Measurements from ENCODE around the gene MLLT3.

The MLLT3 gene

GRCh38 chr9:20319641-20320337, 302.5 kb downstream of the MLLT3 start:
- TF ChIP-seq TAF1 (IDR thresholded peaks at IDR 0.05; ENCODE audit: borderline replicate concordance, insufficient read depth, low read length), result no peak
- no peak for TF ChIP-seq REST (IDR thresholded peaks at IDR 0.05; ENCODE audit: insufficient read depth in 1 of 2, low read depth in 2 of 2, low read length in 2 of 2)
- TF ChIP-seq SIN3A (IDR thresholded peaks at IDR 0.05; ENCODE audit: borderline replicate concordance, insufficient read depth, low read length), result no peak
- no peak for TF ChIP-seq POLR2AphosphoS5 (IDR thresholded peaks at IDR 0.05; ENCODE audit: low read depth, low read length)
- no peak for TF ChIP-seq FOXP2 (optimal IDR thresholded peaks at IDR 0.05; ENCODE audit: borderline replicate concordance, extremely low read depth, extremely low read length, insufficient read depth)

- TF ChIP-seq POLR2AphosphoS5 (IDR thresholded peaks at IDR 0.05; ENCODE audit: low read depth, low read length), result no peak
- no peak for TF ChIP-seq REST (IDR thresholded peaks at IDR 0.05; ENCODE audit: insufficient read depth in 1 of 2, low read depth in 2 of 2, low read length in 2 of 2)
- no peak for TF ChIP-seq TAF1 (IDR thresholded peaks at IDR 0.05; ENCODE audit: borderline replicate concordance, insufficient read depth, low read length)
- TF ChIP-seq FOXP2 (optimal IDR thresholded peaks at IDR 0.05; ENCODE audit: borderline replicate concordance, extremely low read depth, extremely low read length, insufficient read depth), result no peak
- no peak for TF ChIP-seq SIN3A (IDR thresholded peaks at IDR 0.05; ENCODE audit: borderline replicate concordance, insufficient read depth, low read length)
These were observed 303.1 kb downstream of the MLLT3 start for GRCh38 chr9:20319241-20319640.

- TF ChIP-seq REST (IDR thresholded peaks at IDR 0.05; ENCODE audit: insufficient read depth in 1 of 2, low read depth in 2 of 2, low read length in 2 of 2), result no peak
These were observed 304.6 kb downstream of the MLLT3 start for GRCh38 chr9:20317701-20318100.

- TF ChIP-seq TAF1 (IDR thresholded peaks at IDR 0.05; ENCODE audit: borderline replicate concordance, insufficient read depth, low read length) (no peak), FOXP2 (optimal IDR thresholded peaks at IDR 0.05; ENCODE audit: borderline replicate concordance, extremely low read depth, extremely low read length, insufficient read depth) (no peak), REST (IDR thresholded peaks at IDR 0.05; ENCODE audit: insufficient read depth in 1 of 2, low read depth in 2 of 2, low read length in 2 of 2) (no peak), SIN3A (IDR thresholded peaks at IDR 0.05; ENCODE audit: borderline replicate concordance, insufficient read depth, low read length) (no peak), POLR2AphosphoS5 (IDR thresholded peaks at IDR 0.05; ENCODE audit: low read depth, low read length) (no peak)
These were observed 305.9 kb downstream of the MLLT3 start for GRCh38 chr9:20316372-20316771.

GRCh38 chr9:20315677-20316076, 306.6 kb downstream of the MLLT3 start:
- no peak for TF ChIP-seq POLR2AphosphoS5 (IDR thresholded peaks at IDR 0.05; ENCODE audit: low read depth, low read length)
- no peak for TF ChIP-seq SIN3A (IDR thresholded peaks at IDR 0.05; ENCODE audit: borderline replicate concordance, insufficient read depth, low read length)
- no peak for TF ChIP-seq REST (IDR thresholded peaks at IDR 0.05; ENCODE audit: insufficient read depth in 1 of 2, low read depth in 2 of 2, low read length in 2 of 2)
- TF ChIP-seq FOXP2 (optimal IDR thresholded peaks at IDR 0.05; ENCODE audit: borderline replicate concordance, extremely low read depth, extremely low read length, insufficient read depth), result no peak
- TF ChIP-seq TAF1 (IDR thresholded peaks at IDR 0.05; ENCODE audit: borderline replicate concordance, insufficient read depth, low read length), result no peak

Data from PFSK-1 (cell line).